ENCODE data around the gene INPP5A.

DNA sequence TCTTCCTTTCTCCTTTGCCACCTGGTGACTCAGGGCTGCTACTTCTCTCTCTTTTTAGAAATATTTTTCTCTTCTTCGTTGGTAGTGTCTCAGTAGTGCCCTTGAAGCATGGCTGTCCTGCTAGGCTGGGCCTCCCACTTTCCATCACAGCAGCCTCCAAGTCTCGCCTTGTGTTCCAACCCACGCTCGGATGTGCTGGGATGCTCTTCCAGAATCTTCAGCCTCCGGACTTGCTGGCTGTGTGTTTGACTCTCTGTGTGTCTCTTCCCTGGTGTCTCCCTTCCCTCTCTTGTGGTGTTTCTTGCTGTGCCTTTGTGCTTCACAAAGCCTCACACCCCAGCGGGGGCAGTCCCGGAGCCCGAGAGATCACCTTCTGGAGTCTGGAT lies 100.5 kb downstream of the INPP5A start:
- TF ChIP-seq, protein P1, sequence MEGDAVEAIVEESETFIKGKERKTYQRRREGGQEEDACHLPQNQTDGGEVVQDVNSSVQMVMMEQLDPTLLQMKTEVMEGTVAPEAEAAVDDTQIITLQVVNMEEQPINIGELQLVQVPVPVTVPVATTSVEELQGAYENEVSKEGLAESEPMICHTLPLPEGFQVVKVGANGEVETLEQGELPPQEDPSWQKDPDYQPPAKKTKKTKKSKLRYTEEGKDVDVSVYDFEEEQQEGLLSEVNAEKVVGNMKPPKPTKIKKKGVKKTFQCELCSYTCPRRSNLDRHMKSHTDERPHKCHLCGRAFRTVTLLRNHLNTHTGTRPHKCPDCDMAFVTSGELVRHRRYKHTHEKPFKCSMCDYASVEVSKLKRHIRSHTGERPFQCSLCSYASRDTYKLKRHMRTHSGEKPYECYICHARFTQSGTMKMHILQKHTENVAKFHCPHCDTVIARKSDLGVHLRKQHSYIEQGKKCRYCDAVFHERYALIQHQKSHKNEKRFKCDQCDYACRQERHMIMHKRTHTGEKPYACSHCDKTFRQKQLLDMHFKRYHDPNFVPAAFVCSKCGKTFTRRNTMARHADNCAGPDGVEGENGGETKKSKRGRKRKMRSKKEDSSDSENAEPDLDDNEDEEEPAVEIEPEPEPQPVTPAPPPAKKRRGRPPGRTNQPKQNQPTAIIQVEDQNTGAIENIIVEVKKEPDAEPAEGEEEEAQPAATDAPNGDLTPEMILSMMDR (conservative IDR thresholded peaks at IDR 0.05; ENCODE audit: low read length) = no peak
- TF ChIP-seq EZH2phosphoT487 (IDR thresholded peaks at IDR 0.05; ENCODE audit: borderline replicate concordance) = no peak

Measured in Loucy (cell line).